K562 (cell line): ENCODE measurements around the gene NTM. TPM values are rescaled to one million over a fixed set of nuclear protein-coding genes. Genes with fewer than 3 reads are reported as not detected.

Experiments used
- ADNP ChIP-seq: fragments of 200-800 bp; sonication (Bioruptor generic); IDR thresholded peaks from 2 replicates; pipeline ENCODE4 v1.6.1; 2016; ENCODE audit warnings: missing genetic modification characterization, missing compliant biosample characterization
- RHOXF2B ChIP-seq: fragments of 250-450 bp; sonication (Bioruptor Pico); conservative IDR thresholded peaks from 2 replicates; pipeline ENCODE4 v1.5.1; 2021
- SETDB1 ChIP-seq: IDR thresholded peaks from one replicate; pipeline ENCODE4 v1.6.1; 2012; ENCODE audit warnings: low read length, control low read depth, inconsistent platforms
- STAT5A ChIP-seq: IDR thresholded peaks from 2 replicates; pipeline ENCODE4 v1.6.1; 2012; ENCODE audit warnings: low read length, inconsistent platforms, borderline replicate concordance
- polyA plus RNA-seq, 8 experiments: library from polyadenylated mRNA; depleted of rRNA in 4 of 8; stranded (reverse) in 5 of 8; unstranded in 3 of 8; fragments of >200 nt; fragmentation: Nextera tagmentation in 2 of 8; fragmentation: Illumina TruSeq in 1 of 8; extraction: Ambion mirVana in 2 of 8; extraction: Trizol in 1 of 8; gene quantifications; 2 replicates each; pipeline versions ENCODE4 v1.2.1 to v1.2.3, GENCODE V29; 2011 to 2014; ENCODE audit warnings: inconsistent platforms in 1 of 8, missing spikeins in 1 of 8
- total RNA-seq, 7 experiments: library from RNA; depleted of rRNA in 6 of 7; stranded (reverse); fragments of >200 nt in 6 of 7; fragmentation: Illumina TruSeq in 2 of 7; extraction: Trizol in 2 of 7; gene quantifications; 2 replicates each; pipeline versions ENCODE4 v1.2.1 to v1.2.3, GENCODE V29; 2011 to 2021; ENCODE audit warnings: low replicate concordance in 1 of 7
- TF ChIP-seq, protein P1 (sequence below): fragments of 450-650 bp; IDR thresholded peaks from 2 replicates; pipeline ENCODE4 v1.6.1; 2017; ENCODE audit warnings: antibody characterized with exemption, mild to moderate bottlenecking
- TF ChIP-seq, protein P2 (sequence below): fragments of 450-650 bp; IDR thresholded peaks from 2 replicates; pipeline ENCODE4 v1.7.1; 2018; ENCODE audit warnings: mild to moderate bottlenecking, low read depth; ENCODE audit not compliant: partially characterized antibody

The NTM gene
- total and polyA plus RNA-seq, 9 of the 15 experiments (the other 6 are each of a cell fraction or from before 2014, with no cell fraction given), result not detected

DNA sequence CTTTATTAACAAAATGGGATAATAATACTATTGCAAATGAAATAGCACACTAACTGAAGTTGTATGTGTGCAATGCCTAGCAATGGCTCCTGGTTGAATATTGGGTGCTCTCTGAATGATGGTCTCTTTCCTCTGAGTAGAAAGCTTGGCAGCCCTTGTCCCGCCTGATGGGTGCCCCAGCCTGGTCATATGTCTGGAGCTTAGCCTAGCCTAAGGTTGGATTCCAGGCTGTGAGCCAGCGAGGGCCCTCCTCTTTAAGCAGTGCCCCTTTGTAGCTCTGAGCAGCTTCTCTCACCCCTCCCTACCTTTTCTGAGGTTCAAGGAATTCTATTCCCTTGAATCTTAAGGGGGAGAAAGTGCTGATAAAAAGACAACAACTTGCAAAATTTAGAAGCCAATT lies 499.9 kb downstream of the NTM start (continued):
- no peak for TF ChIP-seq RHOXF2B (CRISPR knock-in tag)
- TF ChIP-seq SETDB1, result no peak
- TF ChIP-seq, protein P1, sequence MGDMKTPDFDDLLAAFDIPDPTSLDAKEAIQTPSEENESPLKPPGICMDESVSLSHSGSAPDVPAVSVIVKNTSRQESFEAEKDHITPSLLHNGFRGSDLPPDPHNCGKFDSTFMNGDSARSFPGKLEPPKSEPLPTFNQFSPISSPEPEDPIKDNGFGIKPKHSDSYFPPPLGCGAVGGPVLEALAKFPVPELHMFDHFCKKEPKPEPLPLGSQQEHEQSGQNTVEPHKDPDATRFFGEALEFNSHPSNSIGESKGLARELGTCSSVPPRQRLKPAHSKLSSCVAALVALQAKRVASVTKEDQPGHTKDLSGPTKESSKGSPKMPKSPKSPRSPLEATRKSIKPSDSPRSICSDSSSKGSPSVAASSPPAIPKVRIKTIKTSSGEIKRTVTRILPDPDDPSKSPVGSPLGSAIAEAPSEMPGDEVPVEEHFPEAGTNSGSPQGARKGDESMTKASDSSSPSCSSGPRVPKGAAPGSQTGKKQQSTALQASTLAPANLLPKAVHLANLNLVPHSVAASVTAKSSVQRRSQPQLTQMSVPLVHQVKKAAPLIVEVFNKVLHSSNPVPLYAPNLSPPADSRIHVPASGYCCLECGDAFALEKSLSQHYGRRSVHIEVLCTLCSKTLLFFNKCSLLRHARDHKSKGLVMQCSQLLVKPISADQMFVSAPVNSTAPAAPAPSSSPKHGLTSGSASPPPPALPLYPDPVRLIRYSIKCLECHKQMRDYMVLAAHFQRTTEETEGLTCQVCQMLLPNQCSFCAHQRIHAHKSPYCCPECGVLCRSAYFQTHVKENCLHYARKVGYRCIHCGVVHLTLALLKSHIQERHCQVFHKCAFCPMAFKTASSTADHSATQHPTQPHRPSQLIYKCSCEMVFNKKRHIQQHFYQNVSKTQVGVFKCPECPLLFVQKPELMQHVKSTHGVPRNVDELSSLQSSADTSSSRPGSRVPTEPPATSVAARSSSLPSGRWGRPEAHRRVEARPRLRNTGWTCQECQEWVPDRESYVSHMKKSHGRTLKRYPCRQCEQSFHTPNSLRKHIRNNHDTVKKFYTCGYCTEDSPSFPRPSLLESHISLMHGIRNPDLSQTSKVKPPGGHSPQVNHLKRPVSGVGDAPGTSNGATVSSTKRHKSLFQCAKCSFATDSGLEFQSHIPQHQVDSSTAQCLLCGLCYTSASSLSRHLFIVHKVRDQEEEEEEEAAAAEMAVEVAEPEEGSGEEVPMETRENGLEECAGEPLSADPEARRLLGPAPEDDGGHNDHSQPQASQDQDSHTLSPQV, result no peak
- no peak for TF ChIP-seq ADNP (tag)
- TF ChIP-seq, protein P2, sequence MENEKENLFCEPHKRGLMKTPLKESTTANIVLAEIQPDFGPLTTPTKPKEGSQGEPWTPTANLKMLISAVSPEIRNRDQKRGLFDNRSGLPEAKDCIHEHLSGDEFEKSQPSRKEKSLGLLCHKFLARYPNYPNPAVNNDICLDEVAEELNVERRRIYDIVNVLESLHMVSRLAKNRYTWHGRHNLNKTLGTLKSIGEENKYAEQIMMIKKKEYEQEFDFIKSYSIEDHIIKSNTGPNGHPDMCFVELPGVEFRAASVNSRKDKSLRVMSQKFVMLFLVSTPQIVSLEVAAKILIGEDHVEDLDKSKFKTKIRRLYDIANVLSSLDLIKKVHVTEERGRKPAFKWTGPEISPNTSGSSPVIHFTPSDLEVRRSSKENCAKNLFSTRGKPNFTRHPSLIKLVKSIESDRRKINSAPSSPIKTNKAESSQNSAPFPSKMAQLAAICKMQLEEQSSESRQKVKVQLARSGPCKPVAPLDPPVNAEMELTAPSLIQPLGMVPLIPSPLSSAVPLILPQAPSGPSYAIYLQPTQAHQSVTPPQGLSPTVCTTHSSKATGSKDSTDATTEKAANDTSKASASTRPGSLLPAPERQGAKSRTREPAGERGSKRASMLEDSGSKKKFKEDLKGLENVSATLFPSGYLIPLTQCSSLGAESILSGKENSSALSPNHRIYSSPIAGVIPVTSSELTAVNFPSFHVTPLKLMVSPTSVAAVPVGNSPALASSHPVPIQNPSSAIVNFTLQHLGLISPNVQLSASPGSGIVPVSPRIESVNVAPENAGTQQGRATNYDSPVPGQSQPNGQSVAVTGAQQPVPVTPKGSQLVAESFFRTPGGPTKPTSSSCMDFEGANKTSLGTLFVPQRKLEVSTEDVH, result no peak
- no peak for TF ChIP-seq STAT5A
